ENCODE results near the gene CCDC80. TPM values are rescaled to one million over a fixed set of nuclear protein-coding genes. Genes with fewer than 3 reads are reported as not detected.
"Not testable (repeated sequence)": the region's sequence is repeated elsewhere in the genome, so short reads cannot be mapped to it uniquely, and the experiment has no call there.

CCDC80 gene
- total RNA-seq, 1 experiment from 2014 or later = 2.3 TPM

GRCh38 chr3:112604536-112604935, 36.4 kb downstream of the CCDC80 start:
- no peak for DNase-seq (ENCODE audit: low spot score)
- in situ Hi-C loops (cut with HindIII; ENCODE audit: low sequenced_read_pairs) = no loop called here

GRCh38 chr3:112602217-112602838, 38.6 kb downstream of the CCDC80 start:
- in situ Hi-C loops (cut with HindIII; ENCODE audit: low sequenced_read_pairs) = no loop called here
- DNase-seq (ENCODE audit: low spot score) = no peak

GRCh38 chr3:112598731-112599130, 42.2 kb downstream of the CCDC80 start:
- in situ Hi-C loops (cut with HindIII; ENCODE audit: low sequenced_read_pairs) = no loop called here
- DNase-seq (ENCODE audit: low spot score) = no peak

- in situ Hi-C loops (cut with HindIII; ENCODE audit: low sequenced_read_pairs) = no loop called here
- no peak for DNase-seq (ENCODE audit: low spot score)
These were observed 43.0 kb downstream of the CCDC80 start for GRCh38 chr3:112597945-112598344.

- in situ Hi-C loops (cut with HindIII; ENCODE audit: low sequenced_read_pairs) = no loop called here
These were observed 46.1 kb downstream of the CCDC80 start for GRCh38 chr3:112594856-112595255.

GRCh38 chr3:112593258-112593657, 47.7 kb downstream of the CCDC80 start:
- DNase-seq (ENCODE audit: low spot score) = no peak
- in situ Hi-C loops (cut with HindIII; ENCODE audit: low sequenced_read_pairs) = no loop called here

More at GRCh38 chr3:112594856-112595255, 46.1 kb downstream of the CCDC80 start:
- DNase-seq (ENCODE audit: low spot score) = no peak

- DNase-seq (ENCODE audit: low spot score) = no peak
These were observed 53.6 kb downstream of the CCDC80 start for GRCh38 chr3:112587336-112587735.

GRCh38 chr3:112585782-112586181, 55.2 kb downstream of the CCDC80 start:
- DNase-seq (ENCODE audit: low spot score) = no peak
- in situ Hi-C loops (cut with HindIII; ENCODE audit: low sequenced_read_pairs) = no loop called here

More at GRCh38 chr3:112587336-112587735, 53.6 kb downstream of the CCDC80 start:
- in situ Hi-C loops (cut with HindIII; ENCODE audit: low sequenced_read_pairs) = no loop called here

- in situ Hi-C loops (cut with HindIII; ENCODE audit: low sequenced_read_pairs) = no loop called here
- no peak for DNase-seq (ENCODE audit: low spot score)
These were observed 57.8 kb downstream of the CCDC80 start for GRCh38 chr3:112583105-112583504.

- in situ Hi-C loops (cut with HindIII; ENCODE audit: low sequenced_read_pairs) = no loop called here
- DNase-seq (ENCODE audit: low spot score) = peak; percentile 28
These were observed 58.6 kb downstream of the CCDC80 start for GRCh38 chr3:112582244-112582874.

GRCh38 chr3:112579697-112580096, 61.2 kb downstream of the CCDC80 start:
- in situ Hi-C loops (cut with HindIII; ENCODE audit: low sequenced_read_pairs) = no loop called here
- no peak for DNase-seq (ENCODE audit: low spot score)

GRCh38 chr3:112579232-112579631, 61.7 kb downstream of the CCDC80 start:
- no peak for DNase-seq (ENCODE audit: low spot score)
- in situ Hi-C loops (cut with HindIII; ENCODE audit: low sequenced_read_pairs) = no loop called here

GRCh38 chr3:112572701-112573100, 68.2 kb downstream of the CCDC80 start:
- no peak for DNase-seq (ENCODE audit: low spot score)
- in situ Hi-C loops (cut with HindIII; ENCODE audit: low sequenced_read_pairs) = no loop called here

- in situ Hi-C loops (cut with HindIII; ENCODE audit: low sequenced_read_pairs) = no loop called here
- DNase-seq (ENCODE audit: low spot score) = no peak
These were observed 71.7 kb downstream of the CCDC80 start for GRCh38 chr3:112569265-112569664.

GRCh38 chr3:112568642-112569041, 72.3 kb downstream of the CCDC80 start:
- DNase-seq (ENCODE audit: low spot score) = no peak
- in situ Hi-C loops (cut with HindIII; ENCODE audit: low sequenced_read_pairs) = no loop called here

- in situ Hi-C loops (cut with HindIII; ENCODE audit: low sequenced_read_pairs) = no loop called here
- DNase-seq (ENCODE audit: low spot score) = no peak
These were observed 76.0 kb downstream of the CCDC80 start for GRCh38 chr3:112564940-112565305.

GRCh38 chr3:112564247-112564939, 76.5 kb downstream of the CCDC80 start:
- in situ Hi-C loops (cut with HindIII; ENCODE audit: low sequenced_read_pairs); DNase-seq (ENCODE audit: low spot score): not testable (repeated sequence)

GRCh38 chr3:112561734-112562529, 79.0 kb downstream of the CCDC80 start, which contains the start of the genes ATG3 and SLC35A5:
Gene ATG3 (minus strand): TSS chr3:112561962. CDS start chr3:112561528, 434 bp downstream.
Gene SLC35A5 (plus strand): TSS chr3:112562045. CDS start chr3:112563404, 1,359 bp downstream.
- DNase-seq (ENCODE audit: low spot score) = peak; percentile 99
- in situ Hi-C loops (cut with HindIII; ENCODE audit: low sequenced_read_pairs) = no loop called here

GRCh38 chr3:112561484-112561733, 79.5 kb downstream of the CCDC80 start:
- in situ Hi-C loops (cut with HindIII; ENCODE audit: low sequenced_read_pairs) = no loop called here
- no peak for DNase-seq (ENCODE audit: low spot score)
